GM18520 (cell line): ENCODE results near the gene UBAC2.

Experiments
- ATAC-seq: cut with Tn5 transposase; IDR thresholded peaks from one replicate; pipeline ENCODE4 v1.9.1; 2021; ENCODE audit not compliant: unreplicated experiment

The UBAC2 gene

GRCh38 chr13:99290894-99291293 is 90.2 kb downstream of the UBAC2 start:
- no peak for ATAC-seq

DNA sequence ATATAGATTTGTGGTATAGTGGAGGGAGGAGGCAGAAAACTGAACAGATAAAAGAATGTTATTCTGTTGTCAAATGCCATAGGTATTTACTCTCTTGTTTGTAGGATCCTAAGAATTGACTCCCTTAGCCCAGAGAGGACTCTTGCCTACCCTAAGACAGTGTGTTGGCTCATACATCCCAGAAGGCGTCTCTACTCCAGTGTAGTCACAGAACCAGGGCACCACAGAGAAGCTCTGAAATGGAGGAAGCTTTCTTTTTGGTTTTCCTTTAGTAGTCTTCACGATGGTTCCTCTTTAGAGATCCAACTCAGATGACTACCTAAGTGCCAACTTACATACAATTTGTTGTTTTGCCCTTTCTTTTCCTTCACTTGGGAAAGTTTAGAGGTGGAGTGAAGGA is 92.5 kb downstream of the UBAC2 start:
- ATAC-seq, result no peak

DNA sequence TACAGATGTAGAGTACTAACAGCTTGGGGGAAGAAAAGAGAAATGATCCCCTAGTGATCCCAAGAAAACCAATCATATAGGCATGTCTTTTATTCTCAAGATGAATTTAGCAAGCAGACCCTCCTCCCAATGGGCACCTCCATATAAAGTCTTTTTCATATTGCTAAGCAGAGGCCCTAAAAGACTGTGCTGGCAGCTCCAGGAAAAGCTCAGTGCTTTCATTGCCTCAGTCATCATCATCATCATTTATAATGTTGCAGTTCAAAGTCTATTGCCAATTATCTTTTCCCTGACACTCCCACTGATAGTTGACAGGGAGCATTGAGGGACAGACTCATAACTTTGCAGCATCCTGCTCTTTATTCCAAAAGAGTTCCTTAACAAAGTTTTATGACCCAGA is 93.5 kb downstream of the UBAC2 start:
- ATAC-seq, result no peak

DNA sequence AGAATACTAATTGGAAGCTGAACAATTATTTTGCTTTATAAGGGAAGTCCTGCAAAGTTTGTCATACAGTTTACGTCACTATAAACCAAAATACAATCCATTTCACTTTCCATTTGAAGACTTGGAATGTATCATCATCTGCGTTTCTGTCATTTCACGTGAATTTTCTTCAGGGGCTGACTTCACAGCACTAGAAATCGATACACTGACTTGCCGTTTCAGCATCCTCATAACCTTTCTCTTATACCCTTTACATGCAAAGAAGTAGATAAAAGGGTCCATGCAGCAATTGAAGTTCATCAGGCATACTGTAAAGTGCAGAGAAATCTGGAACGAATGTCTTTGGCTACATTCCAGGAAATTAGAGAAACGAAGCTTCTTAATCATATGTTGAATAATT is 94.3 kb downstream of the UBAC2 start:
- ATAC-seq, result no peak

- ATAC-seq, result no peak
Measured at GRCh38 chr13:99295488-99296252, 95.0 kb downstream of the UBAC2 start.

GRCh38 chr13:99296398-99296797 is 95.7 kb downstream of the UBAC2 start:
- ATAC-seq, result no peak

DNA sequence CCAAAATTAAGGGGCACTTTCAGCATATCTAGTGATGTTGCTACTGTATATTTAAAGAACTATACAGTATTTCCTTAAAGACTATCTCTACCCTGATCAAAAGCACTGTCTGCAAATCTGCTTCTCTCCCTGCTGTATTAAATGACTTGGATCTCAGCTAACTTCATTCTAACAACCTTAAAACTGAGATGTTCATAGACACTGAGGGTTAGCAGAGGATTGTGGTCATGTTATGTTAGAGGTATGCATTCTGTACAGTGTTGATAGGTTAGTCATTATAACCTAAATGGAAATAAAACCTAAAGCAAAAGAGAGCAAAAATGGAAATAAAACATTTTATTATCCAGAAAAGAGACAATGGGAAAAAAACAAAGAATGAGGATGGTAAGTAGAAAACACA is 96.7 kb downstream of the UBAC2 start:
- ATAC-seq, result no peak

- no peak for ATAC-seq
Measured at GRCh38 chr13:99298056-99298455, 97.4 kb downstream of the UBAC2 start.

- ATAC-seq, result no peak
Measured at GRCh38 chr13:99299256-99299919, 98.7 kb downstream of the UBAC2 start.

DNA sequence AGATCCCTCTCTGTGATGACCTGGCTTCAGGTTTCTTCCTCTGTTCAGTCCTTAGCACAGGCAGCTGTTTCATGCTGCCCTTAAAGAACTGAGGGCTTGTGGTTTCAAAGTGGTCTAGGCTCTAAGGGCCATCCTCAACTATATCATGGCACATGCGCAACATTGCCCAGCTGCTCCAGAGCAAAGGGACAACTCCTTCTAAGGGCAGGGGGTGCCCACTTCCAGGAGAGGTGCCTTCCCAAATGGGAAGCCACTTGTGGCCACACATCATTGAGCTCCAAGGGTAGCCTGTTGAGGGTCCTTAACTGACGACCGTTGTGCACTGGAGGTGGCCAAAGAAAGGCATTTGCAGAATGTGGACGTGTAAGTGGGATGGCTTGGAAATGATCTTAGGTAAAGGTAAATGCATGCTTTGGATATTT is 99.3 kb downstream of the UBAC2 start:
- no peak for ATAC-seq

DNA sequence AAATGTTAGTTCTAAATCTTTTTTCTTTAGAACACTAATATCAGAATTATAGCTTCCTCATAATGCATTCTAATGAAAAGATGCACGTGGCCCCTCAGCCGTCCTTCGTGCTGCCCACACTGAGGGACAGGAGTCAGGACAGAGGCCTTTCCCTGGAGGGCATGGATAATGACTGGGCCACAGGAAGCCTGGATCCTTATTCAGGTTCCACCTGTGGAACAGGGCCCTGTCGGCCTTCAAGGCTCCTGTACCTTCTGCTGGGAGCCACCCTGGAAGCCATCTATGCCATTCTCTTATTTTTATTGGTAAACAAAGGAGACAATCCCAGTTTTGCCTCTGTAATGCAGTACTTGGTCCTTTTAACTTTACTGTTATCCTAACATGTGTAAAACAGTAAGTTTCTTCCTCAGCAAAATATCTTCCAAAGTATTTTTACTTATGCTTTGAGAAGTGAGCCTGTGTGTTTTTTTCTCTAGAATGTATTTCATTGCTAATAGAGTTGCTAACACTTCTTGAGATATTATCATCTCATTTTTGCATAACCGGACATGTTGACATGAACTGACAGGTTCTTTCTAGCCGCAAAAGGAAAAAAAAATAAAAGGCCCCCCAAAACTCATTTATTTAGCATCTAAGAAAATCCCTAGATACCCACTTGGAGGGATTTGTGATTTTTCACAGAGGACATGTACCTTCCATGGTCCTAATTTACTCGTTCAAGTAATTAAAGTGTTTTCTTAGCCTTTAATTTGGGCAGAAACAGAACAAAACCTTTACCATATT is 100.6 kb downstream of the UBAC2 start:
- no peak for ATAC-seq

- no peak for ATAC-seq
Measured at GRCh38 chr13:99301913-99302636, 101.4 kb downstream of the UBAC2 start.

DNA sequence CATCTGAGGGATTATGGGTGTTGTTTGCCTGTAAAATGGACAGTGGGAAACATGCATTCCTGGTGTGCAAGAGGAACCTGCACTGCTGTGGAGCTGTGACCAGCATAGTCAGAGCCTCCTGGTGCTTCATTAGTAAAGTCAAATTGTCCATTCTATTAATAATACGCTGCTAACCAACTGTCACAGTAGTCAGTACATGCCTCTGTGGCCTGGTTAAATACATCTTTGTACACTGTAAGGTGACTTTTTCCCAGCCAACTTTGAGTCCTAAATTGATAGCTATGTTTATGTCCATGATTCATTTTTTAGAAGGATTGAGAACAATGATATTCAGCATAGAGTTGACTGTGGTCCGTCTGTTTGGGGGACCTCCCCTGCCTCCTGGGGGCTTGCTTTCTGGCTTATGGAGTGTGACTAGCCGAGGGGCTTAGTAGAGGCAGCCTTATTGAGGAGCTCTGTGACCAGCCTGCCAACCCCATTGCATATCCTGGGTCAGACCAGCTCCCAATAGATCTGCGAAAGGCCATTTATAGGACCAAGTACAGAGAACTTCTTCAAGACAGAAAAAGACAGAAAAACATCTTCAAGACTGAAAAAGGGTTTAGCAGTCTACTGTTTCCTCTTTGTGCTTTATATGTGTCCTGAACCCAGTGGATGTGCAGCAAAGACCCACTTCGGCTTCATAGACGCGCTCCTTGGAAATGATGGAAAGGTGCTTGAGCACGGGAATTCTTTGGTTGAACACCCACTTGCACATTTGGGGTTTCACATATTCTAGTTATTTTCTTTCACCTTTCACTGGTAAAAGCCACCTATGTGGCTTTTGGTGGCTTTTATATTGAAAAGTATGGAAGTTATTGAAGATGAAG is 102.2 kb downstream of the UBAC2 start:
- ATAC-seq, result no peak

GRCh38 chr13:99303863-99304521 is 103.3 kb downstream of the UBAC2 start:
- no peak for ATAC-seq

DNA sequence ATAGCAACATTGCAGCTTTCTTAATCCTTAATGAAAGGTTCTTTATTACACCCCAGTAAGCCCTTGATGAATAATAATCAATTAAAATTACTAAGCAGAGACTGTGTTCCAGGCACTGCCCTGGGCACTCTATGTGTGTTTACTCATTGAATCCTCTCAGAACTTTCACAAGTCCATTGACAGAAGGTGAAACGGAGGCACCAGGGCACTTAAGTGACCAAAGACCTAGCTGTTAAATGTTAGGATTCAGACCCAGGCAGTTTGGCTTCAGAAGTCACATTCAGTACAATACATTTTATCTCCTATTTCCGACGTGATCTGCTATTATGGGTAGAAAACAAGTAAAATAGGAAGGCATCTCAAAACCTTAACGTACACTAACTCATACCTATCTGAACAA is 103.9 kb downstream of the UBAC2 start:
- no peak for ATAC-seq

GRCh38 chr13:99305158-99305557 is 104.5 kb downstream of the UBAC2 start:
- ATAC-seq, result no peak

- ATAC-seq, result no peak
Measured at GRCh38 chr13:99305566-99305965, 104.9 kb downstream of the UBAC2 start.

- no peak for ATAC-seq
Measured at GRCh38 chr13:99307247-99307646, 106.6 kb downstream of the UBAC2 start, which contains the start of gene GPR183. Gene GPR183, minus strand, starts transcription at chr13:99307399. Its CDS starts 11,254 bp downstream, at chr13:99296145.

DNA sequence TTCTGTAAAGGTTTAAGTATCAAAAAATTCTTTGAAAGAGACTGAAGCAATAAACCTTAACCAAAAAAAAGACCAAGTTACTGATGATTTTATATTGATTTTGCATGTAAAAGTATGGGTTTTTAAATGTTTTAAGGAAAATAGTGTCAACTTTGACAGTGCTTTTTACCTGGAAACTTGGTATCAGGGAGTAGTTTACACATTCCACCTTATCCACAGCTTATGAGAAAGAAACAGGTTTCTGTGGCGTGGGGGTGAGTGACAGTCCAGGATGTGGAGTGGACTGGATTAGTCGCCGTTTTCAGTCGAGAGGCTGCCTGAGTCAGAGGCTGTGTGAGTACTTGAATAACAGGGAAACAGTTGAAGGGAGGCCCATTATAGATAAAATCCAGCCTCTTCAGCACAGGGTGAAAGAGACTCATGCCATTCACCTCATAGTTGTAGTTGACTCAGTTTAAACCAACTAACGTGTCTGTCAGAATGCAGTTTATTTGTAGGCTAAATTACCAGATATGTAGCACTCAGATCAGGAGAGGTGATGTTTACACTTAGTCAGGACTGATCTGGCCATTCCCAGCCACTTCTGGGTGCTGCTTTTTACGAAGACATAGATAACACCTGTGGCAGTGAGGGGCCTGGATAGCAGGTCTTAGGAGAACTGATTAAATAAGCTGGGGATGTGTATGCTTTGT is 107.1 kb downstream of the UBAC2 start:
- ATAC-seq, result no peak
